ENCODE data around the gene GRIK3.

The GRIK3 gene

GRCh38 chr1:36859926-36860325, 174.4 kb downstream of the GRIK3 start:
- no peak overlapping the region for H3K4ac ChIP-seq (ENCODE audit: low read depth in 1 of 2, low read length in 2 of 2)
- no peak overlapping the region for H2BK15ac ChIP-seq (ENCODE audit: low read depth, poor library complexity, severe bottlenecking)
- H3K36me3 ChIP-seq (ENCODE audit: control insufficient read depth in 1 of 2, insufficient read depth in 2 of 2, low read depth in 1 of 2, low read length in 2 of 2) = no peaks in the 10 kb centered on the region
- H2AFZ ChIP-seq (ENCODE audit: low read depth, low read length) = no peak overlapping the region
- H3K18ac ChIP-seq (ENCODE audit: low read depth in 1 of 2, low read length in 2 of 2) = no peak overlapping the region
- no peaks in the 10 kb centered on the region for H3K9me3 ChIP-seq (ENCODE audit: control insufficient read depth, low read length)
- no peak overlapping the region for H2BK120ac ChIP-seq (ENCODE audit: low read depth, low read length)
- H3K9ac ChIP-seq (ENCODE audit: low read length) = no peak overlapping the region
- H2AK5ac ChIP-seq (ENCODE audit: low read length, severe bottlenecking) = no peak overlapping the region
- H3K4me2 ChIP-seq (ENCODE audit: low read length, poor library complexity, severe bottlenecking) = no peak overlapping the region
- H3K79me1 ChIP-seq (replicated peaks; ENCODE audit: low read length, poor library complexity, severe bottlenecking) = no peaks in the 10 kb centered on the region
- H3K27me3 ChIP-seq (ENCODE audit: control insufficient read depth in 1 of 2, insufficient read depth in 1 of 2, low read length in 2 of 2) = peaks cover 0 to 38% of the 10 kb centered on the region in 2 experiments
- DNase-seq = no peak
- 78% methylated on average over 10 of the region's 10 CpGs for WGBS
- no peak overlapping the region for H3K23ac ChIP-seq (ENCODE audit: low read length in 2 of 2)
- H3K4me3 ChIP-seq (ENCODE audit: insufficient read depth in 1 of 2, low read depth in 1 of 2, low read length in 2 of 2) = no peak overlapping the region
- no peak overlapping the region for H3K14ac ChIP-seq (ENCODE audit: low read length in 2 of 2)
- H3K4me1 ChIP-seq (ENCODE audit: control insufficient read depth, insufficient read depth, low read depth, low read length) = no peaks in the 10 kb centered on the region
- no peak overlapping the region for H2BK12ac ChIP-seq (ENCODE audit: low read length in 2 of 2)
- H3K27ac ChIP-seq (ENCODE audit: low read length, poor library complexity, severe bottlenecking) = no peak overlapping the region
- no peak overlapping the region for H2BK5ac ChIP-seq (ENCODE audit: low read depth, low read length, poor library complexity, severe bottlenecking)
- H4K8ac ChIP-seq (ENCODE audit: low read length) = no peak overlapping the region
- no peak overlapping the region for H4K91ac ChIP-seq (ENCODE audit: low read length)

- DNase-seq = no peak
- Histone ChIP-seq H4K8ac (ENCODE audit: low read length) (no peak overlapping the region), H4K91ac (ENCODE audit: low read length) (no peak overlapping the region), H3K4me1 (ENCODE audit: control insufficient read depth, insufficient read depth, low read depth, low read length) (no peaks in the 10 kb centered on the region), H2BK5ac (ENCODE audit: low read depth, low read length, poor library complexity, severe bottlenecking) (no peak overlapping the region), H3K4ac (ENCODE audit: low read depth in 1 of 2, low read length in 2 of 2) (no peak overlapping the region), H2BK15ac (ENCODE audit: low read depth, poor library complexity, severe bottlenecking) (no peak overlapping the region), H3K9me3 (ENCODE audit: control insufficient read depth, low read length) (no peaks in the 10 kb centered on the region), H3K4me3 (ENCODE audit: insufficient read depth in 1 of 2, low read depth in 1 of 2, low read length in 2 of 2) (no peak overlapping the region), H2AFZ (ENCODE audit: low read depth, low read length) (no peak overlapping the region), H3K27ac (ENCODE audit: low read length, poor library complexity, severe bottlenecking) (no peak overlapping the region), H2AK5ac (ENCODE audit: low read length, severe bottlenecking) (no peak overlapping the region), H3K9ac (ENCODE audit: low read length) (no peak overlapping the region), H3K36me3 (ENCODE audit: control insufficient read depth in 1 of 2, insufficient read depth in 2 of 2, low read depth in 1 of 2, low read length in 2 of 2) (no peaks in the 10 kb centered on the region), H2BK12ac (ENCODE audit: low read length in 2 of 2) (no peak overlapping the region), H3K23ac (ENCODE audit: low read length in 2 of 2) (no peak overlapping the region), H3K4me2 (ENCODE audit: low read length, poor library complexity, severe bottlenecking) (no peak overlapping the region), H3K27me3 (ENCODE audit: control insufficient read depth in 1 of 2, insufficient read depth in 1 of 2, low read length in 2 of 2) (peaks cover 0 to 43% of the 10 kb centered on the region in 2 experiments), H2BK120ac (ENCODE audit: low read depth, low read length) (no peak overlapping the region), H3K18ac (ENCODE audit: low read depth in 1 of 2, low read length in 2 of 2) (no peak overlapping the region), H3K14ac (ENCODE audit: low read length in 2 of 2) (no peak overlapping the region), H3K79me1 (replicated peaks; ENCODE audit: low read length, poor library complexity, severe bottlenecking) (no peaks in the 10 kb centered on the region)
- WGBS = 87% methylated on average over 14 of the region's 14 CpGs
These were observed 175.3 kb downstream of the GRIK3 start for GRCh38 chr1:36858981-36859380.

GRCh38 chr1:36858553-36858952, 175.8 kb downstream of the GRIK3 start:
- Histone ChIP-seq H4K8ac (ENCODE audit: low read length) (no peak overlapping the region), H3K14ac (ENCODE audit: low read length in 2 of 2) (no peak overlapping the region), H3K36me3 (ENCODE audit: control insufficient read depth in 1 of 2, insufficient read depth in 2 of 2, low read depth in 1 of 2, low read length in 2 of 2) (no peaks in the 10 kb centered on the region), H2AFZ (ENCODE audit: low read depth, low read length) (no peak overlapping the region), H2BK5ac (ENCODE audit: low read depth, low read length, poor library complexity, severe bottlenecking) (no peak overlapping the region), H3K23ac (ENCODE audit: low read length in 2 of 2) (no peak overlapping the region), H3K4me2 (ENCODE audit: low read length, poor library complexity, severe bottlenecking) (no peak overlapping the region), H2BK120ac (ENCODE audit: low read depth, low read length) (no peak overlapping the region), H2AK5ac (ENCODE audit: low read length, severe bottlenecking) (no peak overlapping the region), H3K18ac (ENCODE audit: low read depth in 1 of 2, low read length in 2 of 2) (no peak overlapping the region), H3K4me1 (ENCODE audit: control insufficient read depth, insufficient read depth, low read depth, low read length) (no peaks in the 10 kb centered on the region), H4K91ac (ENCODE audit: low read length) (no peak overlapping the region), H3K27ac (ENCODE audit: low read length, poor library complexity, severe bottlenecking) (no peak overlapping the region), H3K9me3 (ENCODE audit: control insufficient read depth, low read length) (no peaks in the 10 kb centered on the region), H3K27me3 (ENCODE audit: control insufficient read depth in 1 of 2, insufficient read depth in 1 of 2, low read length in 2 of 2) (peaks cover 0 to 43% of the 10 kb centered on the region in 2 experiments), H2BK15ac (ENCODE audit: low read depth, poor library complexity, severe bottlenecking) (no peak overlapping the region), H3K79me1 (replicated peaks; ENCODE audit: low read length, poor library complexity, severe bottlenecking) (no peaks in the 10 kb centered on the region), H3K4ac (ENCODE audit: low read depth in 1 of 2, low read length in 2 of 2) (no peak overlapping the region), H3K4me3 (ENCODE audit: insufficient read depth in 1 of 2, low read depth in 1 of 2, low read length in 2 of 2) (no peak overlapping the region), H3K9ac (ENCODE audit: low read length) (no peak overlapping the region), H2BK12ac (ENCODE audit: low read length in 2 of 2) (no peak overlapping the region)
- WGBS = 64% methylated on average over 5 of the region's 5 CpGs
- no peak for DNase-seq

- Histone ChIP-seq H3K9me3 (ENCODE audit: control insufficient read depth, low read length) (no peaks in the 10 kb centered on the region), H3K79me1 (replicated peaks; ENCODE audit: low read length, poor library complexity, severe bottlenecking) (no peaks in the 10 kb centered on the region), H3K9ac (ENCODE audit: low read length) (no peak overlapping the region), H2BK15ac (ENCODE audit: low read depth, poor library complexity, severe bottlenecking) (no peak overlapping the region), H3K4me1 (ENCODE audit: control insufficient read depth, insufficient read depth, low read depth, low read length) (no peaks in the 10 kb centered on the region), H4K8ac (ENCODE audit: low read length) (no peak overlapping the region), H4K91ac (ENCODE audit: low read length) (no peak overlapping the region), H3K36me3 (ENCODE audit: control insufficient read depth in 1 of 2, insufficient read depth in 2 of 2, low read depth in 1 of 2, low read length in 2 of 2) (no peaks in the 10 kb centered on the region), H2BK120ac (ENCODE audit: low read depth, low read length) (no peak overlapping the region), H3K4ac (ENCODE audit: low read depth in 1 of 2, low read length in 2 of 2) (no peak overlapping the region), H3K4me2 (ENCODE audit: low read length, poor library complexity, severe bottlenecking) (no peak overlapping the region), H3K14ac (ENCODE audit: low read length in 2 of 2) (no peak overlapping the region), H3K18ac (ENCODE audit: low read depth in 1 of 2, low read length in 2 of 2) (no peak overlapping the region), H3K23ac (ENCODE audit: low read length in 2 of 2) (no peak overlapping the region), H3K4me3 (ENCODE audit: insufficient read depth in 1 of 2, low read depth in 1 of 2, low read length in 2 of 2) (no peak overlapping the region), H2AK5ac (ENCODE audit: low read length, severe bottlenecking) (no peak overlapping the region), H3K27ac (ENCODE audit: low read length, poor library complexity, severe bottlenecking) (no peak overlapping the region), H2BK5ac (ENCODE audit: low read depth, low read length, poor library complexity, severe bottlenecking) (no peak overlapping the region), H2AFZ (ENCODE audit: low read depth, low read length) (no peak overlapping the region), H3K27me3 (ENCODE audit: control insufficient read depth in 1 of 2, insufficient read depth in 1 of 2, low read length in 2 of 2) (peaks cover 0 to 44% of the 10 kb centered on the region in 2 experiments), H2BK12ac (ENCODE audit: low read length in 2 of 2) (no peak overlapping the region)
- 61% methylated on average over 5 of the region's 5 CpGs for WGBS
- no peak for DNase-seq
These were observed 176.6 kb downstream of the GRIK3 start for GRCh38 chr1:36857754-36858153.

Measured in mesenchymal stem cell (in vitro differentiated cells and primary cell).